Measurements from ENCODE around the gene PHF21B.
A peak's percentile ranks its signal among the peaks of the same experiment; 100 is the strongest.
"Not testable (repeated sequence)": the region's sequence is repeated elsewhere in the genome, so short reads cannot be mapped to it uniquely, and the experiment has no call there.

Gene PHF21B

DNA sequence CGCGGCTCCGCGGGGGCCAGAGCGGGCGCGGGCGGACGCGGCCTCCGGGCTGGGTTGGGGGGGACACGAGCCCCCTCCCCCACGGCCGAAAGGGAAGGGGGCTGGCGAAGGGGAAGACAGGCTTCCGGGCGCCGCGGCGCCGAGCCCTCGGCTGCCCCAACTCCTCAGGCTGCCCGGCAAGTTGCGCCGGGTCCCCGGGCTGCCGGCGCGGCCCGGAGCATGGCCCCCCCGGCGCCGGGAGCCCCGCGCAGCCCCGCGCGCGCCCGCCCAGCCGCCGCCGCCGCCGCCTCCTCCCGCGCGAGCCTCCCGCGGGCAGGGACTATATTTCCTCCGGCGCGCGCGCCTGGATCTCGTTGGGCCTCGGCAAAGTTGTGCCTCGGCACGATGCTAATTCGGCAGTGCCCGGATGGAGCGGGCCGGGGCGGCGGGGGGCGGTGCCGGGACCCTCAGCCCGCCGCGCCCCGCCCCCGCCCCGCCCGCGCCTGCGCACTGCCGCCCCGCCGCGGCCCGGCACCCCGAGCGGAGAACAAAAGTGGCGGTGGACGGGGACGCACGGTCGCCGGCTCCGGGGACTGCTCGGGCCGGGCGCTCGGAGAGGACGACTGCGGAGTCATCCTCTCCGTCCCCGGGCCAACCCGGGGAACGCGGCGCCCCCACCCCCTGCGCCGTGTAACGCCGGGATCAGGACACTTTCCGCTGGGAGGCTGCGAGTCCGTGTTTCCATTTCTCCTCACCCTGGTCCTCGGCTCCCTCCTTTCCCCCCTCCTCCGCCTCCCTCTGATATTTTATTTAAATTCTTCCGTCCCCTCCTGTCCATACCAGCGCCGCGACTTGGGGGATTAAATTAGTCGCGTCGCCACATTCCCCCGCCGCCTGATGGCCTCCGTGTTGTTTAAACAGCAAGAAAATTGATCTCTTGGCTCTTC, at the start of gene PHF21B:
Gene PHF21B (minus strand): TSS at position 400 of the 926 bp plus-strand sequence. CDS start 456 bp downstream, outside the sequence.
- DNase-seq = peak; percentile 75

DNA sequence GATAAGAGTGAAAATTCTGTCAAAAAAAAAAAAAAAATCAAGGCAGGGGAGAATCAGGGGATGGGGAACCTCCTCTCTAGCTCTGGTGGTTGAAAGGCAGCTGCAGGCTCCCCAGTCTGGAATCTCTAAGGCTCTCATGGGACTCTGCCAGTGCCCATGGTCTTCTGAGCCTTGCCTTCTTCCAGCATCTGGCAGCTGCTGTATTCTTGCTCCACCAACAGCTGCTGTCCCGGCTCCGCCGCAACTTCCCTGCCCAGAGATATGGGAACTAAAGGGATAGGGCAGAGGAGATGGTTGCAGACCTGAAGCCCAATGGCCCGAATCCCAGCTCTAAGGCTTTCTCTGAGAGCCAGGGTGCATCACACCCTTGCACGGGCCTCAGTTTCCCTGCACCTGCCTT, 49.5 kb upstream of the PHF21B start:
- DNase-seq = no peak

DNA sequence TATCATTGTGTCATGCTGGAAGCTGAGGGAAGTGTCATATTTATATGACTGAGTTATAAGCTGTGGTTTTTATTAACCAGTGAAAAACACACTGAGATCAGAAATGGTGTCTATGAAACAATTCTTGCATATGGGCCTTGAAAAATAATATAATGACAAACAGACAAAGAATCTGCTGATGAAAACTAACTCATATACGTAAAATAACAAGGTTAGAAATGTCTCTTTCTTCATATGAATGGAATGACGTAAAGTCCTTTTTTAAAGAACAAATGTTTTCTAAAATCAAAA, 48.8 kb upstream of the PHF21B start:
- DNase-seq = no peak

DNA sequence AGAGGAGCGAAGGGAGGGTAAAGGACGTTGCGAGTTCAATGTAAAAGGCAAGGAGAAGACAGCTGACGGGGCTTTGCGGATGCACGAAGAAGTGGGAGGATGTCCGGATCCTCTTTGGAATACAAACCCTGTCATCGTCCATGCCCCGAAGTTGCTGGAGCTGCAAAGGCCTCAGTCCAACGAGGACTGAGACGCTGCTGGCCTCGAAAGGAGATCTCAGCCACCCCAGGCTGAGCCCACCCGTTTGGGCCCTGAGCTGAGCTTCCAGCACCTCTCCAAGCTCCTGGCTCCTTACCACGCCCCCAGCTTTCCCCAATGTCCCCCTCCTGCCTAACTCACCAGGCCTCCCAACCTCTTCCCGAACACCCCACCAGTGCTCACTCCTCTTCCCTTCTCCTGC, 46.1 kb upstream of the PHF21B start:
- no peak for DNase-seq

DNA sequence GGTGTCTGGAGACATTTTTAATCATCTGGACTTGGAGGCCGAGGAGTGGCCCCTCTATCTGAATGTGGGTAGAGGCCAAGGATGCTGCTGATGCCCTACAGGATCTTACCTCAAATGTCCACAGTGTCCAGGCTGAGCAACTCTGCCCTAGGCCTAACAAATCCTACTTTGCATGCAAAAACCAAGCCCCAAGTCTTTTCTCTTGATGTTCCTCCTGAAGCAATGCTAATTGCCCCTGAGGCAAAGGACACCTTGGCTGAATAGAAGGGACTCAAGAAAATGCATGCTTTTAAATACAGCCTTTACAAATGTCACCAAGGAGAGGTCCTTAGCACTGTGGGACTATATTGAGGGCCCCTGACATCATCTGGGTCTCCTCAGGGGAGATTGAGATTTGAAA, 43.8 kb upstream of the PHF21B start:
- no peak for DNase-seq

DNA sequence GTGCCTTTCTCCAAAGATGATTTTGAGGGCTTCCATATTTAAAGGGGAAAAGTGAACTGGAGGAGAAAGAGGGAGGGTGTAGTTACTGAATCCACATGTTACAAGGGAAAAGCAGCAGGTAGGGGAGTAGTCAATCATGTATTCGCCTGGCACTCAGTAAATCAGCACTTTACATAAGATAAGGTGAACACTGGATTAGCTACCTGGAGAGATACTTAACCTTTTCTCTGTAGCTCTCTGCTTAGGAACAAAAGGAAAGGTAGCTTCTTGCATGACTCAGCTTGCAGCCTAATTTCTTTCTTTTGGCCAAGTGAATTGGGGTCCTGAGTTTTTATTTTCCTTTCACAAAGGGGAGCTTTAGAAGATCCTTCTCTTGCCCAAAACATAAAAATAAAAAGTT, 43.3 kb upstream of the PHF21B start:
- no peak for DNase-seq

DNA sequence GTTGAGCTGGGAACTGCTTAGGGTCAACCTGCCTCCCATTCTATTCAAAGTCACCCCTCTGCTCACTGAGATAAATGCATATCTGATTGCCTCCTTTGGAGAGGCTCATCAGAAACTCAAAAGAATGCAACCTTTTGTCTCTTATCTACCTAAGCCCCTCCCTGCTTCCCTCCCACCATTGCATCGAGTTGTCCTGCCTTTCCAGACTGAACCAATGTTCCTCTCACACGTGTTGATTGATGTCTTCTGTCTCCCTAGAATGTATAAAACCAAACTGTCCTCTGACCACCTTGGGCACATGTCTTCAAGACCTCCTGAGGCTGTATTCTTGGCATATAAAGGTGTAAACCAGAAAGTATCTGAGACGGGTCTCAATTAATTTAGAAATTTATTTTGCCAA, 42.9 kb upstream of the PHF21B start:
- not testable (repeated sequence) for DNase-seq

DNA sequence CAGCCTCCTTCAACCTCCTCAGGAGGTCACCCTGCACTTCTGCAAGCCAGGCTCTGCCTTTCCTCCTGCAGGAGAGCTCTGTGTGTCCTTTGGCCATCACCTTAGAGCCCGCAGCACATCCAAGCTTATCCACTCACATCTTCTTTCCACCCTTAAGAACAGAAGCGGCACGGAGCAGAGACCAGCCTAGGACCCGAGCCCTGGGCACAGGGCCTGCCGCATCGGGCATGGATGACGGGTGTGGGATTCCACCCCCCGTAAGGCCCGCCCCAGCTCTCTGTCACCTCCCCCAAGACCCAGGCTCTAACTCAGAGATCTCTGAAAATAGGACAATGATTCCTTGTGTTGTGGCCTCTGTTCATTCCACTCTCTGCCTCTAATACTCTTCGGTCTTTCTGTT, 42.1 kb upstream of the PHF21B start:
- DNase-seq = no peak

DNA sequence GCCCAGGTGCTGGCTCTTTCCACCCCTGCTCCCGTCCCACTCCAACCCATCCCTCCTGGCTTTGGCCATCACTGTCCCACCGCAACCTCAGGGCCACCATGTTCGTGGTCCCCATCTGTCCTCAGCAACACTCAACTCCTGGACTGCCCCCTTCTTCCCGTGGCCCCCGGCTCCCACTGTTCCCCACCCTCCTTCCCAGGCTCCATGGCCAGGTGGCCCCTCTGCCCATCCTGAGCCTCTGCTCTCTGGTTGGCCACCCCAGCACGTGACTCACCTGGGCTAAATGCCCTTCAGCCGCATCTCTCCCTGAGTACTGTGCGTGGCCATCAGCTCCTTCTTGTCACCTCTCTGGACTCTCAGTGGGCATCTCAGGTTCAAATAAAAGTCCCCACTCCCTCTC, 41.6 kb upstream of the PHF21B start:
- DNase-seq = no peak

DNA sequence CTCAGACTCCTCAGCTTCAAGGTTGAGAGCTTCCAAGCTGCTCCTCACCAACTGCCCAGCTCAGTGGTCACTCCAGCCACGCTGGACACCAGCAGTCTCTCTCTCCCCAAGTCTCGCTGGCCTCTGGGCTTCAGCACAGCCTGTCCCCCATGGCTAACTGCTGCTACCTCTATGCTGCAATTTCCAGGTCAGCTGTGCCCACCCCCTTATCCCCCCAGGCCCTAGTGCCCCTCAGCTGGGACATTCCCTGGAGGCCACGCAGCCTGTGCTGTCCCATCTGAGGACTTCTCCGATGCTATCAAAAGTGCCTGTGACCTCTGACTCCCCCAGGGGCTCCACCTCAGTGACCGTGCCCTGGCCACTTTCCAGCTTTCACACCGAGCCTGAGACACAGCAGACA, 37.5 kb upstream of the PHF21B start:
- no peak for DNase-seq

DNA sequence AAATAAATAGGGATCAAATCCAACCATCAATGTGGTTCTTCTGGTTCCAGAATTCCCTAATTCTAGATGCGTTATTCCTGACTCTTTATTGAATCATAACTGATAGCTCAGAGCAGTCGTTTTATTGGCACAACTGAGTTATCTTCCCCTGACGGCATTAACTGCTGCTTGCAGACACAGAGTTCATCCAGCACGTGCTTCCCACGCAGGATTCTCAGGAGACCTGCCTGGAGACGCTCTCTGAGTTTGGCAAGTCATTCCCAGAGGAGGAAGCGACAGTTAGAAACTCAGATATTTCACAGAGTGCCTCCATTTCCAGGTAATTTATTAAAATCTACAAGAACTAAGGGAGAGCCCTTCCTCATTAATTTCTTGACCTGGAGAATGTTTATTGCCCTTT, 35.4 kb upstream of the PHF21B start:
- DNase-seq = no peak

DNA sequence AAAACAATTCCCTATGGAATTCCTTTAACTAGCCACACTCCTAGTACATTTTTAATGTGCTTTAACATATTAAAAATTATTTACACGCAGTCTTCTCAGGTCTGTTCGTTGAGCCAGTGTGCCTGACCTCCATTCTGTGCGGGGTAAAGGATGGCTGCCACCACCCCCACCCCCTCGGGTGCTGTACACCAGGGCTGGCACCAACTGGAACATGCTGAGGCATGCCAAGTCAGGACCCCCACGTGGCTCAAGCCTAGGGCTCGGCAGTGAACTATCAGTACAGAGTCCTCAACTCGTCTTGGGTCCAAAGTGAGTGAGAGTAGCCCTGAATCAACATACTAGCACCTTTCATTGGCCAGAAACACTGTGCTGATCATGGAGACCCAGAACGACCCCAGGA, 32.5 kb upstream of the PHF21B start:
- DNase-seq = no peak

DNA sequence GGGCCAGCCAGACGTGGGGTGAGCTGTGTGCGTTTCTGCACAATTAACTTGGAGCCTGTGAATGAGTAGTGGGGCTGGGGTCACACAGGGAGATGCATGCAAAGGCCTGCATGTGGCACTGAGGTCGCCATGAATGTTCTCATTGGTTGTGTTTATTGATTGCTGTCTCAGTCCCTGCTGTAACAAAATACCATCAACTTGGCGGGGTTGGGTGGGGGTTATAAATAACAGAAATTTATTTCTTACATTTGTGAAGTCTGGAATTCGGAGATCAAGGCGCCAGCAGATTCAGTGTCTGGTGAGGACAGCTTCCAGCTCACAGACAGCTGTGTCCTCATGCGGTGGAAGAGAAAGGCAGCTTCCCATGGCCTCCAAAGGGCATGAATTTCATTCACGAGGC, 29.3 kb upstream of the PHF21B start:
- no peak for DNase-seq

DNA sequence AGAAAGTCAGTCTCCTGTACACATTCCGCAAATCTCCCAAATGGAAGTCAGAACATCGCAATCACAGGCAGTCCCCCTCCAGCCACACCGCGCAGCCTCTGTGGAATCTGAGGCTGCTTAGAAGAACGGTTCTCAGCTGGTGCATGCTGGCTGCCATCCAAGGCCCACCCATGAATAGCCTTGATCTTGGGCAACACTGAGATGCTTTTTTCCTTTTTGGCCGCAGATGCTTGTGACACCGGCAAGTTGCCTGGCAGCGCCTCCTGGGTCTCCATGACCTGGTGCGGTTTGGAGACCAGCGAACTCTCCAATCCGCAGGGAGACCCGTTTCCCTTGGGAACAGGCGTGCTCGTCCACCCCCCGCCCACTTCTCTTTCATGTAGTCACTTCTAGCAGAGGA, 26.3 kb upstream of the PHF21B start:
- no peak for DNase-seq

DNA sequence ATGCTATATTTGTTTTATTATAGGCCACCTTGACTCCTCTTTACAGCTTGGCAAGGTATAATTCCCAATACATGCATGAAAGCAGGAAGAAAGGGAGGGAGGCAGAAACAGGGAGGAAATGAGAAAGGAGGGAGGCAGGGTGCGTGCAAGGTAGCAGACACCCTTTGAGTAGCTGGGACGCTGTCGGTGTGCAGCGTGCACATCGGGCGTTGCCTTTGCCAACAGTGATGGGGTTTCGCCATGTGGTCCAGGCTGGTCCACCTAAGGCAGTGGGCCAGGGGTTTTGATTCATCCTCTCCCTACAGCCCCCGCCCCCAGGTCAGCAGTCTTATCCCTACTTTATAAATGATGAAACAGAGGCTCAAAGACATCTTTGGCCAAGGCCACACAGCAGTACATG, 25.0 kb upstream of the PHF21B start:
- DNase-seq = no peak

DNA sequence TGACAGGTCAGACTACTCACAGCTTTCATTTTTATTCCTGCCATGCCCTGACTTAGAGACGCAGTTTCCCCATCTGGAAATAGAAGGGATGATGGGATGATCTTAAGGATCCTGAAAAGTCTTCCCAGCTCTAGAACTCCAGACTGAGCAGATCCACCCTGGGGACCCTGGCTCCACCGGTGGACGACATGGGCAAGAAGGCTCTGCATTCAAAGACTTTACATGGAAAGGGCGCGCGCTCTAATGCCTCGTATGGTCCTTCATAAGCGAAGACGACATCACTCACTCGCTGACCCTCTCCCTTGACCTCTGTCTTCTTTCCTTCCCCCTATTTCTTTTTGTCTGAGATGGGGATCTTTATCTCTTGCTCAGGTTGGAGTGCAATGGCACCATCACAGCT, 24.4 kb upstream of the PHF21B start:
- no peak for DNase-seq

DNA sequence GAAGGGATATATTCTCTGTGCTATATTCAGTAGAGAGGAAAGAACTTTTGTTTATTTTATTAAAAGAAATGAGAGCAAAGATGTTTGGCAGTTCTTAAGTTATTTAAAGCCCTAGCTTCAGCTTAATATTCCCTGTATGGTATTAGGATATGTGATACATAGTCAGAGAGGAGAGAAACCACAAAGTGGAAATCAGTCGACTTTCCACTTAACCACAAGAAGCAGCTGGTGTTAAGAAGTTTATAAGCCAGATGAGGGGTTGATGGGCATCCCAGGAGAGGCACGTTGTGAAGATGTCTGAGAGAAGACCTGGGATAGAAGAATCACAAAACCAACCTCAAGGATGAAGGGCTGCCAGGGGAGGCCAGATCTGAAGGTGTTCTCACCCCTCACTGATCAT, 23.3 kb upstream of the PHF21B start:
- no peak for DNase-seq

DNA sequence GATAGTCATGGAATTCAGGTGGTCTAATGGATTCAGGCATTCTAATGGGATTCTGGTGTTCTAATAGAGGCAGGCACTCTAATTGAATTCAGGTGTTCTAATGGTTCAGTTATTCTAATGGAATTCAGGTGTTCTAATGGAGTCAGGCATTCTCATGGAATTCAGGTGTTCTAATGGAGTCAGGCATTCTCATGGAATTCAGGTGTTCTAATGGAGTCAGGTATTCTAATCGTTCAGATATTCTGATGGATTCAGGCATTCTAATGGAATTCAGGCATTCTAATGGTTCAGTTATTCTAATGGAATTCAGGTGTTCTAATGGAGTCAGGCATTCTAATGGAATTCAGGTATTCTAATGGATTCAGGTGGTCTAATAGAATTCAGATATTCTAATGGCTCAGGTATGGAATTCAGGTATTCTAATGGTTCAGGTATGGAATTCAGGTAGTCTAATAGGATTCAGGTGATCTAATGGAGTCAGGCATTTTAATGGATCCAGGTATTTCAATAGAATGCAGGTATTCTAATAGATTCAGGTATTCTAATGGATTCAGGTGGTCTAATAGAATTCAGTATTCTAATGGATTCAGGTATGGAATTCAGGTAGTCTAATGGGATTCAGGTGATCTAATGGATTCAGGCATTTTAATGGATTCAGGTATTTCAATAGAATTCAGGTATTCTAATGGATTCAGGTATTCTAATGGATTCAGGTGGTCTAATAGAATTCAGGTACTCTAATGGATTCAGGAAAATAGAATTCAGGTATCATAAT, 22.0 kb upstream of the PHF21B start:
- DNase-seq = no peak

DNA sequence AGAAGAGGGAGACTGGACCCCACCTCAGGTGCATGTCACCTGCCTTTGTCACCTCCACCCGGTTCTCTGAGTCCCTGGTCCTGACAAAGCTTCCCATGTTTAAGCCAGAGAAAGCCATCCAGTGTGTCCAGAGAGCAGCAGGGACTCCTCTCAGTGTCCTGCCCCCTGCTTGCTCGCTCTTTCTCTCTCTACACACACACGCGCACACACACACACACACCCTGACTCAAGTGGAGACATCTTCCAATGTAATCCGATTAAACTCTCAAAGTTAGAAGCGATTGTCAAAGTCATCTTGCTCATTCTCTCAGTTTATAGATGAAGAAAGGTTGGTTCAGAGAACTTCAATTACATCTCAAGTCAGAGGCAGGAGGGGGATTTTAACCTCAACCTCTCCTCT, 19.7 kb upstream of the PHF21B start:
- no peak for DNase-seq

DNA sequence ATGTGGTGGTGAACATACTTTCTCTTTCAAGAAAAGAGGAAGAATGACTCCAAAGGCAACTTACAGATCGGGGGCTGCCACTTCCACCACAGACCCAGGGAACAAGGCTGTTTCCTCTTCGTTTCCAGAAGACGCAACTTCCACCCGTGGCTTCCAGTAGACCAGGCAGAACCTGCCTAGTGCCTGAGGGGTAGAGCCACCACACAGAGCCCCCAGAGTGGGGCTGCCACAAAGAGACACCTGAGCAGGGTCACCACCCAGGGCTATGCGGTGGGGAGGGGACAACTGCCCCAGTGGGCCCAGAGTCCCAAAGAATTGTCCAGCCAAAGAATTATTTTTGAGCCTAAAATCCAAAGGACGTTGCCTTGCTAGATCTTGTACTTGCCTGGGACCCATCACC, 16.7 kb upstream of the PHF21B start:
- no peak for DNase-seq

DNA sequence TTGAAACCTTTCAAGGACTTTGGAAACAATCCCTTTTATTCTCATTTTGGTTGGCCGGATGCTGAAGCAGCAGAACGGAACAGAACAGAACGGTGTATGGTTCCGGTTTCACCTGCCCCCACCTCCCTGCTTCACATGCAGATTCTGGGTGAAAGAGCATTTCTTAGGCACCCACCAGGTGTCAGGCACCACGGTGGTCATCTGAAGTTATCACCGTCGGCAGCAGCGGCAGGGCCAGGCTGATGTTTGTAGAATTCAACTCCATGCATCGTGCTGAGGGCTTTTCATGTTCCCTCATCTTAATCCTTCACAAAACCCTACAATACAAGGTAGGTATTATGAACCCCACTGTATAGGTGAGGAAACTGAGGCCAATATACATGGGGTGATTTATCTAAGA, 13.6 kb upstream of the PHF21B start:
- no peak for DNase-seq

DNA sequence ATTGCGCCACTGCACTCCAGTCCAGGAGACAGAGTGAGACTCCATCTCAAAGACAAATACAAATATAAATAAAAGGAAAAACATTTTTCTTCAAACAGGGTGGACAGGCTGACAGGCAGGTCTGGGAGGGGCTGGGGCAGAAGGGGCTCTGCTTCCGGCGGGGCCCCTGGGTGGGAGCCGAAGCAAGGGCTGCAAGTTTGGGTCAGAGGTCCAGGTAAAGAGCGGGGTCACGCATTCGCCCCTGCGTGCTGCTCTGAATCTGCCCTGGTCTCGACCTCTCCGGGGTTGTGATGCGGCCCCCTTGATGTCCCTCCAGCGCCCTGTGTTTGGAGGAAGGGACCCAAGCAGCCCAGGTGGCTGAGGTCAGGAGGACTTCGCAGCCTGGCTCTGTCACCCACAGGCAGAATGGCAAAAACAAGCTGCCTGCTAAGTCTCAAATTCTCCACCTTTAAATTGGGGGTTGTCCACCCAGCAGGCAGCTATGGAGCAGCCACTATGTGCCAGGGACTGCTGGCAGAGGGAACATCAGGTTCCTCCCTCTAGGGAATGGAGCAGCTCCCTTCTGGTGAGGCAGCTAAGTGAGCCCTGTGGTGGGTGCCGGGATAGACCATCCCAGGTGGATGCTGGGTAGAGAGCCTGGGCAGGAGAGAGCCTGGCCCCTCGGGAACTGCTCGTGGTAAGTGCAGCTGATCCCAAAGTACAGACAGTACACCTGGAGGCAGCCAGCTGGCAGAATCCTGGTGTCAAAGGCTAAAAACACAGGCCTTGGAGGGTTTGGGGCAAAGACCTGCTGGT, 10.3 kb upstream of the PHF21B start:
- no peak for DNase-seq

DNA sequence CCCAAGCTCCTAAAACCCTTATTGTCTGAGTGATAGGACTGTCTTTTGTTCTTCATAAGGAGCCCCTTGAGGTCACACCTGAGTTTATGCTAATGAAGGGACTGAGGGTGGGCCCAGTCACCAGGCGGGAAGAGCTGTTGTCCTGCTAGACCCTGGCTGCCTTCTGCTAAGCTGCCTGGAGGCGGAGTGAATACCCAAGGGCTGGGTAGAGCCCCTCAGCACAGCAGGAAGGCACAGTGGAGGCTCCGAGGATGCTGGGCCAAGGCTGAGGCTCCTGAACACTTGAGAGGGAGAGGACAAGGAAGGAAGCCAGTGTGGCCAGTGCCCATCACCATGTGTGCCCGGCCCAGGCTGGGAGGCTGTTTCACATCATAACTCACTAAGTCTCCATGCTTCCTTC, 4.8 kb upstream of the PHF21B start:
- DNase-seq = no peak

DNA sequence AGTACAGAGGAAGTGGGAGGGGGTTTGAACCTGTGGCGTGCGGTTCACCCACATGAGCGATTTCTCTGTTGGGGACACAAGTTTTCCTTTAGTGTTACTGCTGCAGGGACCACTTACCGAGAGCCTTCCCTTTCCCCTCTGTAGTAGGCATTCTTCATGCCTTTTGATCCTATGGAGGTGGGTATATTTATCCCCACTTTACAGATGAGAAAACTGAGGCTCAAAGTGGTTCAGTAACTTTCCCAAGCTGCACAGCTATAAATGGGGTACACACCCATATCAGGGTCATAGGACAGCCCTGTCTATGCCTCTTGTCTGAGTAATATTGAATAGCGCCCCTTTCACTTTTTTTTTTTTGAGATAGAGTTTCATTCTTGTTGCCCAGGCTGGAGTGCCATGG, 3.3 kb upstream of the PHF21B start:
- no peak for DNase-seq
